ENCODE data around the gene CPNE5.

Gene CPNE5

GRCh38 chr6:36838896-36839748, at the start of gene CPNE5:
Gene CPNE5 (minus strand): TSS chr6:36839444. CDS start chr6:36839377, 67 bp downstream.
- ATAC-seq, result no peak

GRCh38 chr6:36888115-36888643, 48.9 kb upstream of the CPNE5 start:
- ATAC-seq, result no peak

GRCh38 chr6:36886950-36887618, 47.8 kb upstream of the CPNE5 start:
- ATAC-seq, result no peak

- peak; percentile 100 for ATAC-seq
These were observed 46.5 kb upstream of the CPNE5 start, which contains the start of gene C6orf89 for GRCh38 chr6:36885461-36886401. Gene C6orf89 (plus strand): TSS chr6:36885952. CDS start chr6:36899445, 13,493 bp downstream.

- ATAC-seq, result no peak
These were observed 45.4 kb upstream of the CPNE5 start for GRCh38 chr6:36884610-36885009.

GRCh38 chr6:36875250-36875633, 36.0 kb upstream of the CPNE5 start:
- no peak for ATAC-seq

- peak; percentile 88 to 92 for ATAC-seq
These were observed 35.4 kb upstream of the CPNE5 start, which contains the start of gene PPIL1 for GRCh38 chr6:36874443-36875249. Gene PPIL1 (minus strand): TSS chr6:36874803. CDS start chr6:36874772, 31 bp downstream.

GRCh38 chr6:36873612-36874442, 34.6 kb upstream of the CPNE5 start:
- ATAC-seq, result no peak

GRCh38 chr6:36873115-36873514, 33.9 kb upstream of the CPNE5 start:
- no peak for ATAC-seq

GRCh38 chr6:36871686-36872085, 32.4 kb upstream of the CPNE5 start:
- ATAC-seq, result no peak

- no peak for ATAC-seq
These were observed 28.4 kb upstream of the CPNE5 start for GRCh38 chr6:36867471-36868224.

GRCh38 chr6:36865835-36866234, 26.6 kb upstream of the CPNE5 start:
- peak; percentile 86 to 90 for ATAC-seq

- no peak for ATAC-seq
These were observed 24.7 kb upstream of the CPNE5 start for GRCh38 chr6:36863670-36864540.

- no peak for ATAC-seq
These were observed 23.7 kb upstream of the CPNE5 start for GRCh38 chr6:36862848-36863382.

- no peak for ATAC-seq
These were observed 23.1 kb upstream of the CPNE5 start for GRCh38 chr6:36862164-36862847.

- ATAC-seq, result no peak
These were observed 20.9 kb upstream of the CPNE5 start for GRCh38 chr6:36860126-36860525.

GRCh38 chr6:36858407-36858981, 19.2 kb upstream of the CPNE5 start:
- no peak for ATAC-seq
